ENCODE measurements around the gene PSTK. TPM values are rescaled to one million over a fixed set of nuclear protein-coding genes. Genes with fewer than 3 reads are reported as not detected.

Gene PSTK
- total and polyA plus RNA-seq, 9 of the 15 experiments (the other 6 are each of a cell fraction or from before 2014, with no cell fraction given): 13.2 to 49.7 (median 18.9) TPM

- 0 out of 2 replicates have a peak, but pooled peaks have one; percentile 35 for TF ChIP-seq ZBTB40 (IDR thresholded peaks at IDR 0.05)
- no peak for TF ChIP-seq ZBTB40 (CRISPR knock-in tag; IDR thresholded peaks at IDR 0.05)
- TF ChIP-seq ZNF717 (CRISPR knock-in tag; IDR thresholded peaks at IDR 0.05): no peak
- no peak for TF ChIP-seq IRF9 (tag; IDR thresholded peaks at IDR 0.05)
- TF ChIP-seq YY1 (IDR thresholded peaks at IDR 0.05; ENCODE audit: borderline replicate concordance in 1 of 3, control insufficient read depth in 1 of 3, extremely low read depth in 1 of 3, insufficient read depth in 3 of 3, insufficient read length in 1 of 3, insufficient replicate concordance in 2 of 3, low read depth in 1 of 3, low read length in 2 of 3): peak in 1 of 3 experiments; percentile 42
- TF ChIP-seq SRSF7 (optimal IDR thresholded peaks at IDR 0.05; ENCODE audit: low read depth, low read length): no peak
- TF ChIP-seq ZKSCAN3 (CRISPR knock-in tag; IDR thresholded peaks at IDR 0.05): no peak
- TF ChIP-seq ZNF551 (CRISPR knock-in tag; IDR thresholded peaks at IDR 0.05): no peak
- no peak for TF ChIP-seq PTRF (tag; IDR thresholded peaks at IDR 0.05)
- TF ChIP-seq MXI1 (IDR thresholded peaks at IDR 0.05; ENCODE audit: low read depth, low read length): 0 out of 2 replicates have a peak, but pooled peaks have one; percentile 13
- no peak for TF ChIP-seq TAL1 (IDR thresholded peaks at IDR 0.05)
- no peak for TF ChIP-seq ZNF512 (tag; IDR thresholded peaks at IDR 0.05)
- no peak for TF ChIP-seq ZNF224 (CRISPR knock-in tag; IDR thresholded peaks at IDR 0.05)
- TF ChIP-seq LCOR (CRISPR knock-in tag; IDR thresholded peaks at IDR 0.05): no peak
- TF ChIP-seq ZNF668 (CRISPR knock-in tag; IDR thresholded peaks at IDR 0.05): no peak
Measured at GRCh38 chr10:122980209-122981065, at the start of gene PSTK (continued).

Measured in K562 (cell line).